CD4-positive, CD25-positive, alpha-beta regulatory T cell (primary cell): ENCODE results near the gene DIAPH3. TPM values are rescaled to one million over a fixed set of nuclear protein-coding genes. Genes with fewer than 3 reads are reported as not detected.

ENCODE experiments used
- ATAC-seq, 2 donors: fragments of 150-1000 bp; cut with Tn5 transposase; one replicate each; pipeline ENCODE4 v1.10.0; 2021; ENCODE audit warnings: low read depth in 2 of 2, moderate number of reproducible peaks in 2 of 2, moderate library complexity in 1 of 2
- DNase-seq, 3 donors: peaks; one replicate each; pipeline versions ENCODE4 v3.0.0 to v3.0.0-alpha.2; 2012 to 2022; ENCODE audit warnings: mixed read lengths in 1 of 3
- H3K27ac ChIP-seq: one replicate; pipeline ENCODE4 v1.7.0; 2013; ENCODE audit warnings: mild to moderate bottlenecking, low read length; ENCODE audit not compliant: insufficient read depth, poor library complexity, severe bottlenecking
- H3K27me3 ChIP-seq: one replicate; pipeline ENCODE4 v1.7.0; 2013; ENCODE audit warnings: low read length; ENCODE audit not compliant: control insufficient read depth, insufficient read depth
- H3K36me3 ChIP-seq: one replicate; pipeline ENCODE4 v1.7.0; 2013; ENCODE audit warnings: mild to moderate bottlenecking, low read length, moderate library complexity; ENCODE audit not compliant: control insufficient read depth, insufficient read depth
- H3K4me1 ChIP-seq: 2 replicates; pipeline ENCODE4 v1.7.0; 2013; ENCODE audit warnings: mild to moderate bottlenecking, low read length; ENCODE audit not compliant: insufficient read depth, control insufficient read depth, poor library complexity, severe bottlenecking
- H3K4me3 ChIP-seq: one replicate; pipeline ENCODE4 v1.7.0; 2013; ENCODE audit warnings: low read depth, mild to moderate bottlenecking, low read length, moderate library complexity
- H3K9me3 ChIP-seq, 2 experiments: 1 replicate in 1 of 2; 2 replicates in 1 of 2; pipeline ENCODE4 v1.7.0; 2013; ENCODE audit warnings: low read length in 2 of 2, mild to moderate bottlenecking in 1 of 2, moderate library complexity in 1 of 2; ENCODE audit not compliant: control insufficient read depth in 2 of 2
- H3K27ac Mint-ChIP-seq, 3 donors: one replicate each; pipeline ENCODE4 v1.8.0; 2020 to 2022; ENCODE audit warnings: mild to moderate bottlenecking in 3 of 3, mixed read lengths in 3 of 3, moderate library complexity in 2 of 3
- H3K27me3 Mint-ChIP-seq: one replicate; pipeline ENCODE4 v1.8.0; 2022; ENCODE audit warnings: mild to moderate bottlenecking, mixed read lengths
- H3K36me3 Mint-ChIP-seq: one replicate; pipeline ENCODE4 v1.8.0; 2020; ENCODE audit warnings: mixed read lengths
- H3K4me1 Mint-ChIP-seq, 4 donors: one replicate each; pipeline ENCODE4 v1.8.0; 2020 to 2022; ENCODE audit warnings: mixed read lengths in 4 of 4, mild to moderate bottlenecking in 1 of 4
- H3K4me3 Mint-ChIP-seq, 4 donors: one replicate each; pipeline ENCODE4 v1.8.0; 2020 to 2022; ENCODE audit warnings: mild to moderate bottlenecking in 4 of 4, mixed read lengths in 4 of 4, moderate library complexity in 3 of 4
- H3K9me3 Mint-ChIP-seq, 7 donors: one replicate each; pipeline ENCODE4 v1.8.0; 2020 to 2022; ENCODE audit warnings: mixed read lengths in 7 of 7, mild to moderate bottlenecking in 3 of 7, moderate library complexity in 2 of 7
- polyA plus RNA-seq, 4 donors: library from polyadenylated mRNA; unstranded; fragments of 300-500 nt; fragmentation: Illumina TruSeq; gene quantifications; one replicate each; pipeline ENCODE4 v1.2.3, GENCODE V29; 2021
- total RNA-seq: library from RNA; stranded (reverse); gene quantifications from one replicate; pipeline ENCODE4 v1.2.3, GENCODE V29; 2022

The DIAPH3 gene
- total and polyA plus RNA-seq, 5 donors from 2014 or later, result 0.09 to 0.57 (median 0.27) TPM

- H3K27me3 Mint-ChIP-seq, result no peaks in the 10 kb centered on the region
- Histone ChIP-seq H3K4me1 (no peaks in the 10 kb centered on the region), H3K4me3 (no peak overlapping the region), H3K9me3 (no peaks in the 10 kb centered on the region), H3K27ac (no peak overlapping the region), H3K27me3 (no peaks in the 10 kb centered on the region), H3K36me3 (no peaks in the 10 kb centered on the region)
- H3K27ac Mint-ChIP-seq, result no peak overlapping the region
- H3K36me3 Mint-ChIP-seq, result no peaks in the 10 kb centered on the region
- no peaks in the 10 kb centered on the region for H3K9me3 Mint-ChIP-seq
- ATAC-seq, result no peak
- no peak overlapping the region for H3K4me3 Mint-ChIP-seq
- H3K4me1 Mint-ChIP-seq, result peaks cover 0 to 8% (median 2%) of the 10 kb centered on the region in 4 donors
- DNase-seq, result no peak
Measured at GRCh38 chr13:59746291-59746962, 417.3 kb downstream of the DIAPH3 start.

- Histone ChIP-seq H3K4me3 (no peak overlapping the region), H3K4me1 (no peaks in the 10 kb centered on the region), H3K36me3 (no peaks in the 10 kb centered on the region), H3K27me3 (no peaks in the 10 kb centered on the region), H3K9me3 (no peaks in the 10 kb centered on the region), H3K27ac (no peak overlapping the region)
- H3K4me3 Mint-ChIP-seq, result no peak overlapping the region
- no peak overlapping the region for H3K27ac Mint-ChIP-seq
- no peaks in the 10 kb centered on the region for H3K36me3 Mint-ChIP-seq
- peaks cover 0 to 8% (median 2%) of the 10 kb centered on the region in 4 donors for H3K4me1 Mint-ChIP-seq
- no peak for ATAC-seq
- H3K9me3 Mint-ChIP-seq, result no peaks in the 10 kb centered on the region
- H3K27me3 Mint-ChIP-seq, result no peaks in the 10 kb centered on the region
- DNase-seq, result no peak
Measured at GRCh38 chr13:59745392-59745788, 418.3 kb downstream of the DIAPH3 start.

DNA sequence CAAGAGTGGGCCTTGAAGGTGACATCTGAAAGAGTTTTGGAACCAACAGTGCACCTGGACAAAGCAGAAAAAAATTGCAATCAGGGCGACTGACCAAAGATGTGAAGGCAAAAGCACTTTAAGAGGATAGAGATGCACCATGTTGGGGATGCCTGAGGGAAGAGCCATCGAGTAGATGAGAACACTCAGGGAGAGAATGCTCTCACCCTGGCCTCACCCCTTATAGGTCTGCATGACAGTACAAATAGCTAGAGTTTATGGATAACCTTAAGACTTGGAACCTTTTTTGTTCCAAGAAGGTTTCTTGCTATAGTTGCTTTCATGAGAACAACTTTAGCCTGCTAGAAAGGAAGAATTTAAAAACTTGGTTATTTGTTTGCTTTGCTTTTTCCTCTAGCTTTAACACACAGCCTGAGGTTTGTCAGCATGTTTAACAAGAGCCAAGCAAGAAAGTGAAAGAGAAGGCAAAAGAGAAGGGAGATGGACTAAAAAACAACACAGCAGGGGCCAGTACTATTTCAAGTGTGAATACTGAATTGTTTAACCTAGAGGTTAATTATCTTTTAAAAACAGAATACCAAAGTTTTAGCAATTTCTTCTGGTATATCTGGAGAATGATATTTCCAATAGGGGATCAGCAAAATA lies 418.9 kb downstream of the DIAPH3 start:
- no peak overlapping the region for H3K27ac Mint-ChIP-seq
- no peaks in the 10 kb centered on the region for H3K27me3 Mint-ChIP-seq
- H3K27ac ChIP-seq, result no peak overlapping the region
- no peak for ATAC-seq
- H3K4me1 Mint-ChIP-seq, result peaks cover 0 to 6% (median 2%) of the 10 kb centered on the region in 4 donors
- H3K4me3 ChIP-seq, result no peak overlapping the region
- H3K9me3 ChIP-seq, result no peaks in the 10 kb centered on the region
- H3K27me3 ChIP-seq, result no peaks in the 10 kb centered on the region
- no peaks in the 10 kb centered on the region for H3K9me3 Mint-ChIP-seq
- H3K36me3 Mint-ChIP-seq, result no peaks in the 10 kb centered on the region
- H3K4me3 Mint-ChIP-seq, result no peak overlapping the region
- no peaks in the 10 kb centered on the region for H3K36me3 ChIP-seq
- no peaks in the 10 kb centered on the region for H3K4me1 ChIP-seq
- no peak for DNase-seq

DNA sequence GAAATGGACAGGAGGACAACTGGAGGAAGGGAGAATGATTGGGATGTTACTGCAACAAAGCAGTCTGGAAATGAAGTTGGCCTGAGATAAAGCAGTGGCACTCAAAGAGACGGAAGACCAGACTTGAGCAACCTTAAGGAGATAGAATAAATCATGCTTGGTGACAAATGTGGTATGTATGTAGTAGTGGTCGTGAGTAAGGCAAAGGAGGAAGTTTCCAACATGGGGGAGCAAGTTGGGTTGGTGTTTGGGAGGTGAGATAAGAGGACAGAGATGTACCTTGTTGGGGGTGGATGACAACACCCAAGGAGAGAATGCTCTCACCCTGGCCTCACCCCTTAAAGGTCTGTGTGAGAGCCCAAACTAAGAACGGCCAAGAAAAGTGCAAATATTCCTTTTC lies 420.5 kb downstream of the DIAPH3 start:
- no peak overlapping the region for H3K27ac Mint-ChIP-seq
- H3K4me3 Mint-ChIP-seq, result no peak overlapping the region
- no peaks in the 10 kb centered on the region for H3K36me3 Mint-ChIP-seq
- Histone ChIP-seq H3K9me3 (no peaks in the 10 kb centered on the region), H3K4me1 (no peaks in the 10 kb centered on the region), H3K27me3 (no peaks in the 10 kb centered on the region), H3K27ac (no peak overlapping the region), H3K36me3 (no peaks in the 10 kb centered on the region), H3K4me3 (no peak overlapping the region)
- ATAC-seq (no peak), DNase-seq (no peak)
- H3K4me1 Mint-ChIP-seq, result peaks cover 0 to 4% (median 1%) of the 10 kb centered on the region in 4 donors
- H3K27me3 Mint-ChIP-seq, result no peaks in the 10 kb centered on the region
- no peaks in the 10 kb centered on the region for H3K9me3 Mint-ChIP-seq

GRCh38 chr13:59742467-59742866 lies 421.3 kb downstream of the DIAPH3 start:
- Mint-ChIP-seq H3K4me1 (peaks cover 0 to 4% (median 1%) of the 10 kb centered on the region in 4 donors), H3K4me3 (no peak overlapping the region), H3K36me3 (no peaks in the 10 kb centered on the region), H3K27ac (peak overlapping the region in 1 of 3 donors; percentile 1), H3K27me3 (no peaks in the 10 kb centered on the region), H3K9me3 (no peaks in the 10 kb centered on the region)
- no peaks in the 10 kb centered on the region for H3K36me3 ChIP-seq
- H3K4me1 ChIP-seq, result no peaks in the 10 kb centered on the region
- H3K9me3 ChIP-seq, result no peaks in the 10 kb centered on the region
- no peaks in the 10 kb centered on the region for H3K27me3 ChIP-seq
- H3K27ac ChIP-seq, result no peak overlapping the region
- no peak overlapping the region for H3K4me3 ChIP-seq
- ATAC-seq (no peak), DNase-seq (no peak)

DNA sequence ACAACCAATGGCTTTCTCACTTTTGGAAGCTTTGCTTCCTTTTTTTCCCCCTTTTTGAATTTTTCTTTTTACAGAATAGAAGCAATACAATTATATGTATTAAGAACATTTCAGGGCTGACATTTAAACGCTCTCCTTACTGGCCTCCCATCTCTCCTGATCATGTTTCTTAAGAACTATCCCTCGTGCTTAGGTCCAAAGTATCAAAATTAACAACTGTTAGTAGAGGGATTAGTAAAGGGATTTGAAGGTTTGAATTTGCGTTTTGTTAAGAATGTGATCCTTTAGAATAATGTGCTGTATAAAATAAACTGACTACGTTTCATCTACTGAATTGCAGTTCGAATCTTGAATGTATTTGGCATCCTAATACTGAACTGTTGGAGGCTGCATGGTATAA lies 424.8 kb downstream of the DIAPH3 start:
- Histone ChIP-seq H3K4me3 (no peak overlapping the region), H3K27me3 (no peaks in the 10 kb centered on the region), H3K4me1 (peaks cover 4% of the 10 kb centered on the region), H3K9me3 (no peaks in the 10 kb centered on the region), H3K27ac (no peak overlapping the region), H3K36me3 (no peaks in the 10 kb centered on the region)
- peaks cover 0 to 4% (median 2%) of the 10 kb centered on the region in 4 donors for H3K4me1 Mint-ChIP-seq
- H3K9me3 Mint-ChIP-seq, result peaks cover 0 to 2% (median 0%) of the 10 kb centered on the region in 7 donors
- H3K36me3 Mint-ChIP-seq, result no peaks in the 10 kb centered on the region
- H3K27me3 Mint-ChIP-seq, result no peaks in the 10 kb centered on the region
- H3K27ac Mint-ChIP-seq, result no peak overlapping the region
- ATAC-seq (no peak), DNase-seq (no peak)
- no peak overlapping the region for H3K4me3 Mint-ChIP-seq

DNA sequence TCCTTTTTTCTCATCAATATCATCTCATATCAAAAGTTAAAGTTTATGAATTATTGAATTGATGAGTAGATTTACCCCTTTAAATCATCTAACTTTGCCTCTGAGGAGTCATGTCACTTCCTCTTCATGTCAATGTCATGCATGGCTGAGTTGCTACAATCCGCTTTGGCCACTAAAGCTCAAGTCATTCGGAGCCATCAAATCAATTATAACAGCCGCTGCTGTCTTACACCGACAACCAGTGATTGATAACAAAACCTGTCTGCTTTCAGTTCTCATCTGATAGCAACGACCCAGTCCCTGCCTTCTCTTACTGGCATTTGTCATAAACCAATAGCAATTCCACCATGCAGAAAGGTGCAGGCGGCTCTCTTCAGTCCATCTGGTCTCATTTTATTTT lies 429.3 kb downstream of the DIAPH3 start:
- Histone ChIP-seq H3K4me3 (peak overlapping the region; percentile 64), H3K4me1 (peaks cover 4% of the 10 kb centered on the region), H3K9me3 (no peaks in the 10 kb centered on the region), H3K27me3 (no peaks in the 10 kb centered on the region), H3K36me3 (no peaks in the 10 kb centered on the region), H3K27ac (no peak overlapping the region)
- peak overlapping the region in 2 of 4 donors; percentile 16 to 40 for H3K4me3 Mint-ChIP-seq
- peaks cover 0 to 4% (median 1%) of the 10 kb centered on the region in 4 donors for H3K4me1 Mint-ChIP-seq
- DNase-seq (peak in 1 of 3 donors; percentile 31), ATAC-seq (no peak)
- H3K27me3 Mint-ChIP-seq, result no peaks in the 10 kb centered on the region
- H3K36me3 Mint-ChIP-seq, result no peaks in the 10 kb centered on the region
- H3K27ac Mint-ChIP-seq, result peak overlapping the region in 1 of 3 donors; percentile 69
- peaks cover 0 to 2% (median 0%) of the 10 kb centered on the region in 7 donors for H3K9me3 Mint-ChIP-seq

DNA sequence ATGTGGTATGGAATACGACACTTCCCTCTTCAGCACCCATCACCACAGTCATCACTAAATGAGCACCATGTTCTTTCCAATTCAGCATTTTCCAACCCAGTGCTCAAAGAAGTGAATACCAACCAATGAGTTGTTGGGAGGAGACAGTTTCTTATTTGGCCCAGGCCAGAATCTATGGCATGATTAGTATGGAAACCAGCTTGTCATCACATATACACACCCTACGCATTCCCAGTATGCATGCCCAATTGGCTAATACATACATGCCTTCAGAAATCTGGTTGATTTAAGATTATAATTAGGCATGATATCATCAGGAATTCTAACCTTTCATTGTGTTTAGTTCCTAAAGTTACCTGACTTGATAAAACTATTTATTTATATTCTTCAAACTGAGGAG lies 430.0 kb downstream of the DIAPH3 start:
- Mint-ChIP-seq H3K36me3 (no peaks in the 10 kb centered on the region), H3K4me3 (no peak overlapping the region), H3K4me1 (peaks cover 0 to 4% (median 1%) of the 10 kb centered on the region in 4 donors), H3K27me3 (no peaks in the 10 kb centered on the region), H3K27ac (no peak overlapping the region), H3K9me3 (peaks cover 0 to 2% (median 0%) of the 10 kb centered on the region in 7 donors)
- Histone ChIP-seq H3K36me3 (no peaks in the 10 kb centered on the region), H3K4me3 (no peak overlapping the region), H3K27me3 (no peaks in the 10 kb centered on the region), H3K9me3 (no peaks in the 10 kb centered on the region), H3K4me1 (peaks cover 4% of the 10 kb centered on the region), H3K27ac (no peak overlapping the region)
- ATAC-seq (no peak), DNase-seq (no peak)
